ENCODE results near the gene LCE5A.
"Not testable (repeated sequence)": the region's sequence is repeated elsewhere in the genome, so short reads cannot be mapped to it uniquely, and the experiment has no call there.

LCE5A gene, protein sequence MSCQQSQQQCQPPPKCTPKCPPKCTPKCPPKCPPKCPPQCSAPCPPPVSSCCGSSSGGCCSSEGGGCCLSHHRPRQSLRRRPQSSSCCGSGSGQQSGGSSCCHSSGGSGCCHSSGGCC

DNA sequence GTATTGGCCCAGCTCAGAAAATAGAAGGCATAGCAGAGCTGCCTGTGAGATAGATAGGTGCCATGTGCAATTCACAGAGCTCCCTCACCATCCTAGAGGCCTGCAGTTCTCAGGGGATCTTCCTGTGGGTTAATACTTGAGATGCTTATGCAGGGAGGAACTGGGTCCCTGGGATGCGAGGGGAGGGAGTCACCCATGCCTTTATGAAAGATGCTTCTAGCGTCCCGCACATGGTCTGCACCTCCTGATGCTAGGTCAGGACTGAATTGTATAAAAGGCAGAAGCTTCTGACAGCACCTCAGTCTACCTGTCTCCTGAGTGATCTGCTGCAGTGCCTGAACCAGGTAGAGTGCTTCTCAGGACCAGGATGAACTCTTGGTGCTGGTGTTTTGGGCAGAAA, at the start of gene LCE5A:
LCE5A (plus strand) TSS at position 301 of the 400 bp plus-strand sequence. CDS start 732 bp downstream, outside the sequence.
- DNase-seq (ENCODE audit: low read depth in 2 of 2) = no peak

DNA sequence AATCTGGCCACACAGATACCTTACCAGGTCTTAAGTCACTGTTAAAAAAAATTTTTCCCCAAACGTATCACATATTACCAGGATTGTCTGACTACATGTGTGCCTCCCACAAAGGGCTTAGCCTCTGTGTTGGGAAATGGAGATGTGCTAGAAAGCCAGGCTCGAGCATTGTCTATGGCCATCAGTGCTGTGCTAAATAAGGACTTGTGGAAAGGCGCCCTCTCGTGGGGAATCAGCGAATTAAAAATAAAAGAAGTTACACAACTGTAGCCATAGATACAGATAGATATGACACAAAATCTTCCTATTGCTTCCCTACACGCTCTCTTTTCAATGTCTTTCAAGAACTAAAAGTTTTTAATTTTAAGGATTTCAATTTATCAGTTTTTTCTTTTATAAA, 49.1 kb upstream of the LCE5A start:
- DNase-seq (ENCODE audit: low read depth in 2 of 2) = no peak

DNA sequence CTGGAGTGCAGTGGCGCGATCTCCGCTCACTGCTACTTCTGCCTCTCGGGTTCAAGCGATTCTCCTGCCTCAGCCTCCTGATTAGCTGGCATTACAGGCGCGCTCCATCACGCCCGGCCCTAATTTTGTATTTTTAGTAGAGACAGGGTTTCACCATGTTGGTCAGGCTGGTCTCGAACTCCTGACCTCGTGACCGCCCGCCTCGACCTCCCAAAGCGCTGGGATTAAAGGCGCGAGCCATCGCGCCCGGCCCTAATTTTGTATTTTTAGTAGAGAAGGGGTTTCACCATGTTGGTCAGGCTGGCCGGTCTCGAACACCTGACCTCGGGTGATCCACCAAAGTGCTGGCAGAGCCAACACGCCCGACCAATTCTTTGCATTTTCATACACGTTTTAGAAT, 48.0 kb upstream of the LCE5A start:
- DNase-seq (ENCODE audit: low read depth in 2 of 2) = no peak

DNA sequence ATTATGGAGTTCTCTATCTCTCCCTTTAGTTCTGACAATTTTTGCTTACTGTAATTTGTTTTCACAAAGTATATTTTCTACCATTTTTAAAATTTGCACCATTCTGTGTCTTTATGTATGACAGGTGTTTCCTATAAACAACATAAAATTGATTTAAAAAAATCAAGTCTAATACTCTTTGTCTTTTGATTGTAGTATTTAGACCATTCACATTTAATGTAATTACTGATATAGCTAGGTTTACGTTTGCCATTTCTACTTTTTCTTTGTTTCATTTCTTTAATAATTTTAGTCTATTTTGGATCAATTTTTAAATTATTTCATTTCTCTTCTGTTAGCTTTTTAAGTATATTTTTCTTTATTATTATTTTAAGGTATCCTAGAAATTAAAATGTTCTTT, 44.4 kb upstream of the LCE5A start:
- no peak for DNase-seq (ENCODE audit: low read depth in 2 of 2)

DNA sequence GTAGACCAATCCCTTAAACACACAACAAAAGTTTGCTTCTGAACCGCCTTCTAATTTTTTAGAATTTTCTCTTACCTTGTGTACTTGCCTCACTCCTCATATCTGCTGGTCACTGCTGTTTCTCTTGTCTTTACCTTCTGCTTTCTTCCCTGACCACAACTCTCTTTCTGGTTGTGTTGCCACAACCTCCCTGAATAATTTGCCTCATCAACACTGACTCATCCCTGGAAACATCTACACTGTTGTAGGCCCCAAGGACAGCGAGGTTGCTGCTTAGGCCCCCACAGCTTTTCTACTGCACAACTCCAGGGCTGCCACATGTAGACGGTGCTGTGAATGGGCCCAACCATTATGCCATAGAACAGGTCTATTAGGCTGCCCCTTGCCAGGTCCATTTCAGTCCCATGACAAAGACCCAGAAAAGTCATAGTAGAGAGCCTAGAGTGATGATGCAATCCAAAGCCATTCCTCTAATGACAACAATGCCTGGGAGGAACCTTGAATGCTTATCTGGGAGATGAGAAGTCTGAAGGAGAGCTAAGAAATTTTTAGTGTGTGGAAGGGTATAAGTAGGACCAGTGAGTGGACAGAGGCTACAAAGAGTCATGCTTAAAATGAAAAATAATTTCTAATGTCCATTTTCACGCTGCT, 36.6 kb upstream of the LCE5A start:
- no peak for DNase-seq (ENCODE audit: low read depth in 2 of 2)

DNA sequence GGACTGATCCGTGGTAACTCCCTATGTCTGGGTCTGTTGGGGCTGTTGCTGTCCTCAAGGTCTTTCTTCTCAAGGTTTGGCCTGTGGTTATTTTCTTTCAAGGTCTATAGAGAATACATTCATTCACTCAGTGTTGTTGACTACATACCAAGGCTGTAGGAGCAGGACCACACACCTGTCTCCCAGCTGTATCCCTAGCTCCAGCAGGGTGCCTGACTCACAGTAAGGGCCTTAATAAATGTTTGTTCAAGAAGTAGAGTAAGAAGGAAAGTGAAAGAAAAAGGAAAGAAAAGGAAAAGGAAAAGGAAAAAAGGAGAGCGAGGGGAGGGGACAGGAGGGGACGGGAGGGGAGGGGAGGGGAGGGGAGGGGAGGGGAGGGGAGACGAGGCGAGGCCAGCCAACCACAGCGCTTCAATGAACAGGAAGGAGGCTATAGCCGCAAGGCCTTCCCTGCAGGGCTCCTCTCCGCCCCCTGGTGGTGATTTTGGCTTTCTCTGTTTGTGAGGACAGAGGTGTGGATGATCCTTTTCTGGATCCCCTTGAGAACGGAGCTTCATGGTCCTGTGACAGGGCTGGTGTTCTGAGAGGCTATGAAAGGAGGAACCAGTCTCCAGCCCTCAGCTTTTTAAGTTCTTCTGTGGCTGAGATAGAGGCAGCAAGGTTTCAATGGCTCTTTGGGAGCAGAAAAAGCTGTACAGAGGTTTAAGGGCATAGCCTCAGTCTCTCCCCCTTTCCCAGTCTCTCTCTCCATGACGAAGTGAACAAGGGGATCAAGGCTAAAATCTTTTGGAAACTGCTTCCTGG, 30.6 kb upstream of the LCE5A start:
- DNase-seq (ENCODE audit: low read depth in 2 of 2) = no peak

DNA sequence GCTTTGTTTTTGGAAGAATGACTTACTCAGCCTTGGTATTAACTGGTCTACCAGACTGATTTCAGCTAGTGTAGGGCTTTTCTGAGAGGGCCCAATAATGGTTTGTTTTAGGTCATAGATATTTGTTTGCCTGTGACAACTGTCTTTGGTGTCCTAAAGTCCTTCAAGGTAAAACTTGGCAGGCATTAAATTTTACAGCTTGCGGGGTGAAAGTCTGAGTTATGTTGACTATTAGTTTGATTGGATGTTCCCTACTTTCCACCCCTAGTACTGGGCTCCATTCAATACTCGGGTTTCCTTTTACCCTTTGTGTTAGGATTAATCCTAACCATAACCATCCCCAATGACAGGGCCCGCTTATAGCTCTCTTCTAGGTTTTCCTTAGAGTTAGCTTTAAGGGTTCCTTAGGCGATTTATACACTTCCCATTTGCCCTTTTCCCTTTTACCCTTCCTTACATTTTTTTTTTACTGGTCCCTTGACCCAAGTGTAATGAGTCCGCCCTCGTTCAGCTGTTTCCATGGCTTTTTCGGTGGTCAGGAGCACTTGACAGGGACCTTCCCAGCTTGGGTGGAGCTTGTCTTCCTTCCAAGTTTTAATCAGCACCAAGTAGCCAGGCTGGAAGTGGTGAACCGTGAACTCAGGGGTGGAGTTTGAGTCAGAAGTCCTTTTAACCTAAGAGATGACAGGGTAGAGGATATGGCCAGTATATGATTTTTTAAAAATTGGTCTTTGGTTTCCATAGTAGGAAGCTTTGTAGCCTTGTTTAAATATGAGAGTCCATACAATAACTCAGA, 28.5 kb upstream of the LCE5A start:
- DNase-seq (ENCODE audit: low read depth in 2 of 2) = no peak

DNA sequence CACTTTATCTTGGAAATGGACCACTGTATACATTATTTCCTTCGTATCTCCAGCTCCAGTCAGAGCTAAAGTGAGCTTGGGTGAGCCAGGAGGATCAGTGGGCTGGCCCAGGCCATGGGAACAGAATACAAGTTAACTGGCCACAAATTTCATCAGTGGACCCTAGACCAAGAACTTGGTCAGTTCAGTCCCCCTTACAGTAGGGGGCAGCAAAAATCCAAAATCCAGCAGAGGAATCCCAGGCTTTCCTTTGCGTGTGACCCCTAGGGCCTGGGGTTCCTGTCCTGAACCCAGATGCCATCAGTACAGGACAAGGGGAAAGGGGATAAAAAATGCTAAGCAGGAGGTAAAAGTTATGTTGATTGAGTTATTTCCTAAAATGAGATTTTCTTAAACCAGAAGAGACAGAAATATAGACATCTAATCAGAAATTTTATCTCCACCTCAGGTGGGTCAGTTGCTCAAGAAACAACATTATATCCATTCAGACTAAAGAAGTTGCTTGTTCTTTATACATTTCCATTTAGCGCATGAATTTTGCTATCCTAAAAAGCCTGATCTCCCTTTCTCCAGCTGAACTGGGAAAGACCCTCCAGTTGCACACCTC, 24.1 kb upstream of the LCE5A start:
- DNase-seq (ENCODE audit: low read depth in 2 of 2) = no peak

DNA sequence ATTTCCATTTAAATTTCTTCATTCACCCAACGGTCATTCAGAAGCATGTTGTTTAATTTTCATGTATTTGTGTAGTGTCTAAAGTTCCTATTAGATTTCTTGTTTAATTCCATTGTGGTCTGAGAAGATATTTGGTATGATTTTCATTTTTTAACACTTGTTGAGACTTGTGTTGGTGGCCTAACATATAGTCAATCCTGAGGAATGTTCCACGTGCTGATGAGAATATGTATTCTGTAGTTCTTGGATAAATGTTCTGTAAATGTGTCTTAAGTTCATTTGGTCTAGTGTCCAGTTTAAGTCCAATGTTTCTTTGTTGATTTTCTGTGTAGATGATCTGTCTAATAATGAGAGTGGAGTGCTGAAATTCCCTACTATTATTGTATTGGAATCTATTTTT, 22.7 kb upstream of the LCE5A start:
- no peak for DNase-seq (ENCODE audit: low read depth in 2 of 2)

DNA sequence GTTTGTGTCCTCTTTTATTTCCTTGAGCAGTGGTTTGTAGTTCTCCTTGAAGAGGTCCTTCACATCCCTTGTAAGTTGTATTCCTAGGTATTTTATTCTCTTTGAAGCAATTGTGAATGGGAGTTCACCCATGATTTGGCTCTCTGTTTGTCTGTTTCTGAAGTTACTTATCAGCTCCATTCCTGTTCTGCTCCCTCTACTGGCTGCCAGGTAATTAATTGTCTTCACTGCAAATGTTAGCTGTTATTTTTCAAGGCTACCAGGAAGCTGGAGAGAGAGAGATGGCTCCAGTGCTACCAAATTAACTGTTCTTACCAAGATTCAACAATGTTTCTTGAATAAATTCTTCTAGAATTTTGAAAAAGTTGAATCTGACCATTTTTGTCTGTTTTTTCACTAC, 19.1 kb upstream of the LCE5A start:
- DNase-seq (ENCODE audit: low read depth in 2 of 2) = not testable (repeated sequence)

DNA sequence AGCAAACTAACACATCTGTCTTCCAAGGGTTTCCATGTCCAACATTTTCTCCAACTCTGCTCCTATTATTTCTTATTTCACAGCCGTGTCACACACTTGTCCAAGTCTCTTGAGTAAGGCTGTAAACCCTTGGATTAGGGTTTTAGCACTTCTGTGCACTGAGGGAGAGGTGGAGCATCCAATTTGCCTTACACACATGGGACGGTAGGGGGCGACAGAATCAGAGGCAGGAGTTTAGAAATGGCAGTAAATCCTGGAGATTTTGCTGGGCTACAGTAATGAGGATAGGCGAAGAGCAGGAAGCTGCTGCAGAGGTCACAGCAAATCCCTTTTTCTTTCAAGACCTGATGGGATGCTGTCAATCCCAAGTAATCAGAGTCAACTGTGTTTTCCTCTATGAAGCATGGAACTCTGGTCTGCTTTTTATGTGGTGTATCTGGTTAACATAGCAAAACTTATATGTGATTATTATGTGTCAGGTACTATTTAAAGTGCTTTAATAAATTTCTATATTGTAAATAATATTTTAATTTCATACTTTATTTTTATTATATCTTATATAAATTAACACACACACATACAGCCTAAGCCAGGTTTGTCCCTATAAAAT, 15.4 kb upstream of the LCE5A start:
- DNase-seq (ENCODE audit: low read depth in 2 of 2) = no peak

DNA sequence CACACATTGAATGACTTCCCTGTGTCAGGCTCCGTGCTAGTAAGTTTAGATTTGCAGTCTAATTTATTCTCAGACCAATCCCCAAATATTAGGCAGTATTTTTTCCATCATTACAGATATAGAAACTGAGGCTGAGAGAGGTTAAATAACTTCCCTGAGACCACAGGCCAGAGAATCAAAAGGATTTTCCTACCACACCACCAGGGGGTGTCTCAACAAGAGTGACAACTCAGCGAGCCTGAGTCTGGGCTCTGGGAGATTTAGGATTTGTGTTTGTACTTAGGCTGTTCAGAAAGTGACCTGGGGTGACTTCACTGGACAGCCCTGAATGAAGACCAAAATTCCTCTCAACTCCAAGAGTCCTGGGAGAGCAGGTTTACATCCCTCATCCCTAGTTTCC, 13.3 kb upstream of the LCE5A start:
- no peak for DNase-seq (ENCODE audit: low read depth in 2 of 2)

DNA sequence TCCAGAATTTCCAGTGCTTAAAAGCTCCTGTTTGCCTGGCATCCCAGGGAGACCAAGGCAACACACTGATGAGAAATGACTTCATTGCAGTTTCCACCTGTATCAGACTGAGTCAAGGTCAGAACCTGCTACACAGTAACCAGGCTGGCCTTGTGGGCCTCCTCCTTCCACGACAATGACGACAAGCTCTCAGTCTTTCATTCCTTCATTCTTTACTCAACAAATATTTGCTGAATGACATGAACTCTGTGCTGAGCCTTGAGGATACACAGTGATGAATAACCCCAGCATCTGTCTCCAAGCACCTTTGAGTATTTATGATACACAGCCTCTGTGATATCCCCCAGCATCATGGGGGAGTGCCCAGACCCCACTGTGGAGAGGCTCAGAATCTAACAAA, 8.9 kb upstream of the LCE5A start:
- no peak for DNase-seq (ENCODE audit: low read depth in 2 of 2)

DNA sequence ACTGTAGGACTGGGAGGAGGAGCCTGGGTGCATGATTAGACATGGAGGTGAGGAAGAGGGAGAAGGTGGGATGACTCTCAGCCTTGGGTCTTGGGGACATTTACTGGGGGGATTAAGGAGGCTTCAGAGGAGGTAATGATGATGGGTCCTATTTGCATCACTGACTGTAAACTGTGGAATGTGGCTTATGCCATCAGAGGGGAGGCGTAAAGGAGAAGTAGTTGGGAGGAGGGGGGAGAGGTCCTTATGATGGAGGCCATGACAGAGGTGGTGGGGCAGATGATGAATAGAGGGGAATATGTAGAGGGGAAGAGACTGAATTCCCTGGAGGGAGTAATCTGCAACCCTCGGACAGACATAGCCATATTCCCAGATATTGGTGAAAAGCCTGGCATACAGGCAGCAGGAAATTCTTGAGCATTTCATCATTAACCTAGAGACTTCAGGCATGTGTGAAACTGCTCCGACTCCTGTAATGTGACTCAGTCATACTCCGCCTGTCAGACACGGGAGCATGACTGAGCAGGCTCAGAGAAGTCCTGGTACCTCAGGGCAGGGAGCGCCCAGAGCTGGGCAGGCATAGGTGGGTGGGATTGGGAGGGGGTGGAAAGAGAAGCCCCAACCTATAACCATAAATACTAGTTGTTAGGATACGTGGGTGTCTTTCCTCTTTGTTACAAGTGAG, 8.0 kb upstream of the LCE5A start:
- no peak for DNase-seq (ENCODE audit: low read depth in 2 of 2)

DNA sequence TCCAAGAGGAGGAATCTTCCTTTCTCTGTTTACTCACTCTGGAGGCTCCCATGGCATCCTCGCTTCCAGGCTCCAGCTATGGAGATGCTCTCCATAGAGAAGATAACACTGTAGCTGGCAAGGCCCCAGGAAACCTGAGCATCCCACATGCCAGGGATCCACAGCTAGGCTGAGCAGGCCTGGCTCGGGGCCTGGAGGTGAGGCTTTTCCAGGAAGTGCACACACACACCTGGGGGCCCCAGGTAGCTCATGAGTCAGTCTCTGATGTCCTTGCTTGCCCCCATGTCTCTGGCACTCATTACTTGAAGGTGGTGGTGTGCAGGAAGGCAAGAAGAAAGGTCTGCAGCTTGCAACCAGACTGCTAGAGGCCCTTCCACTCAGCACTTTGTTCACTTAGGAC, 5.5 kb upstream of the LCE5A start:
- DNase-seq (ENCODE audit: low read depth in 2 of 2) = no peak

DNA sequence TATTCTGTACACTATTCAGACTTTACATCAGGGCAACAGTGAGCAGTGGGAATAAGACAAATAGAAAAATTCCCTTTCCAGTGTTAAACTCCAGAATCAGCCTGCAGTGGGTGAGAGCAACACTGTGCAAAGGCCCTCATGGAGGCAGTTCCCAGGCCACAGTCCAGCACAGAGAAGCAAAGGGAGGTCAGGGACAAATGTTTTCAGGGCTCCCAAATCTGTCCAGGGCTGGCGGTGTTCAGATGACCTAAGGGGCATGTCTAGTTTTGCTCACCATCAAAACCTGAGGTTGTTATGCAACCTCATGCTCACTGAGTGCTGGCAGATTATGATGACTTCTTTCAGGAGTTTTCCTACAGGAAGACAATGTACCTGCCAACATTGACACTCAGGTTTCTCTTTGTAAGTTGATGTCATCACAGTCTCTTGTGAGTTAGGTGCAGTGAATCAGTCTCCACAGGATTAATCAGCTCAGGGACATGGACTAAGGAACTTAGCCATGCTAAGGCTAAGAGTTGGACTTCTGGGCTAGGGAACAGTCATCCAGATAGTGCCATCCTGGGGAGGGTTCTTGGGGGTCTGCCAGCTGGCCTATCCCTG, 3.6 kb upstream of the LCE5A start:
- DNase-seq (ENCODE audit: low read depth in 2 of 2) = no peak

DNA sequence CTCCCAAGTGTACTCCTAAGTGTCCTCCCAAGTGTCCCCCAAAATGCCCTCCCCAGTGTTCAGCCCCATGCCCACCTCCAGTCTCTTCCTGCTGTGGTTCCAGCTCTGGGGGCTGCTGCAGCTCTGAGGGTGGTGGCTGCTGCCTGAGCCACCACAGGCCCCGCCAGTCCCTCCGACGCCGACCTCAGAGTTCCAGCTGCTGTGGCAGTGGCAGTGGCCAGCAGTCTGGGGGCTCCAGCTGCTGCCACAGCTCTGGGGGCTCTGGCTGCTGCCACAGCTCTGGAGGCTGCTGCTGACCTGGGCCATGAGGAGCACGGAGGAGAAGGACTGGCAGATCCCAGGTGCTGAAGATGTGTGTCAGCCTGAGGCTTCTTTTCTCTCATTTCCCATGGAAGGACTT, 993 bp downstream of the LCE5A start:
- no peak for DNase-seq (ENCODE audit: low read depth in 2 of 2)

DNA sequence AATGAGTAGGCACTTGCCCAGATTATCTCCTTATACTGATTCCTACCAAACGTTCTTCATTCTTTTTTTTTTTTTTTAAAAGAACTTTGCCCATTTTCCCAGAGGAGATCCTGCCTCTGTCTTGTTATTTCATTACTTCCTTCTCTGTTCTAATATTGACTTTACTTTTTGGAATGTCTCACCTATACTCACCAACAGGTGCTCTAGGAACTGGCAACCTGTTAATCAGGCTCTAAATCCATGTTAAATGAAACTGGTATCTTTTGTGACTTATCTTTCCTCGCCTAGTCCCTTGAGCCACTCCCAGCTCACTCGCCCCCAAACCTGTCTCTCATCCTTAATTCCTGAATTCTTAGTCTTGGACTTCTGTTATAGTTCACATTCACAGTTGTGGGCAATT, 2.5 kb downstream of the LCE5A start:
- no peak for DNase-seq (ENCODE audit: low read depth in 2 of 2)

DNA sequence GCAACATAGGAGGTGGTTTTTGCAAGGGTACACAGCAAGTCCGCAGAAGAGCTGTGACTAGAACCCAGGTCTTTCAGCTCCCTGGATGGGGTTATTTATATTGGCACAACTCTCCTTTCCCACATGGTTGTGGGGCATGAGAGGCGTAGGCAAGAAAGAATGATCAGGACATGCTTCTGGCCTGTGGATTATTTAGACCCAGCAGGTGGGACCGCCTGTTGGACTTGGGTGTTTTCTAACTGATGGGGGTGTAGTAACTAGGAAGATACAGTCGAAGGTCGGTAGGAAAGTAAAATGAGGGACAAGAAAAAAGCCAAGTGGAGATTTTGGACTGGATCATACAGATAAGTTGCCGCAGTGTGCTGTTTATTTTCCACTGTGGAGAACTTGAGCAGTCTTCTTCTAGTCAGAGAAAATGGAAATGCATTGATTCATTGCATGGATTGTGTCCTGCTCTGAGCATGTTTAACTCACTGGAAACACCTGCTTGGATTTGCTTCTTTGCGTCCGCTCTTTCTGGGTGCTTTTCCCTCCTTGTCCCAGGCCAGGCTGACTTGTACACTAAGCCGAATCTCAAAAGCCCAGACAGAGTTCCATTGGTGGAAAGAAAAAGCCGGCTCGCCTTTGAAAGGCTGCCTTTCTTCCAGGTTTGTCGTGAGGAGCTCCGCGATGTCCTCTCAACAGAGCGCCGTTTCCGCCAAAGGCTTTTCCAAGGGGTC, 4.3 kb downstream of the LCE5A start:
- DNase-seq (ENCODE audit: low read depth in 2 of 2) = no peak

DNA sequence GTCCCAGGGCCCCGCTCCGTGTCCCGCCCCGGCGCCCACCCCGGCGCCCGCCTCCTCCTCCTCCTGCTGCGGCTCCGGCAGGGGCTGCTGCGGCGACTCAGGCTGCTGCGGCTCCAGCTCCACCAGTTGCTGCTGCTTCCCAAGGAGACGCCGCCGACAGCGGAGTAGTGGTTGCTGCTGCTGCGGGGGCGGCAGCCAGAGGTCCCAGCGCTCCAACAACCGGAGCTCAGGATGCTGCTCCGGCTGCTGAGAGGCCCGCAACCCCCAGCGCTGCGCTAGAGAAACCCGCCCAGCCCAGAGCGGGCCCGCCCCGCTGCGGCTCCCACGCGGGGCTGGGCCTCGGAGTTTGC, 4.8 kb downstream of the LCE5A start:
- no peak for DNase-seq (ENCODE audit: low read depth in 2 of 2)

All from fibroblast of skin of left biceps (primary cell).